ENCODE results near the gene TRAPPC4.

DNA sequence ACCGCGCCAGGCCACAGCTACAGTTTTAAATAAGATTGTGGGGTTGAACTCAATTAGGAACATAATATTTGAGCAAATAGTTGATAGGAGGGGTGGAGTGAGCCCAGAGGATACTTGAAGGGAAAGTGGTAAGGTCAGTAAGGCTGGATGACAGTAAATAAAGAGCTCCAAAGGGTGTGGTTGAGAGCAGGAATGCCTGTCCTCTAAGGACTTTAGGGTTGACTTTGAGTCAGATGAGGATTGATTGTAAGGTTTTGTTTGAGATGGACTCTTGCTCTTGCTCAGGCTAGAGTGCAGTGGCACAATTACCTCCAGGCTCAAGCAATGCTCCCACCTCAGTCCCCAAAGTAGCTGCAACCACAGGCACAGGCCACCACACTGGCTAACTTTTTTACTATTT lies 44.6 kb upstream of the TRAPPC4 start:
- no peak for TF ChIP-seq EZH2 (IDR thresholded peaks at IDR 0.05; ENCODE audit: low read length)
- TF ChIP-seq, protein P1, sequence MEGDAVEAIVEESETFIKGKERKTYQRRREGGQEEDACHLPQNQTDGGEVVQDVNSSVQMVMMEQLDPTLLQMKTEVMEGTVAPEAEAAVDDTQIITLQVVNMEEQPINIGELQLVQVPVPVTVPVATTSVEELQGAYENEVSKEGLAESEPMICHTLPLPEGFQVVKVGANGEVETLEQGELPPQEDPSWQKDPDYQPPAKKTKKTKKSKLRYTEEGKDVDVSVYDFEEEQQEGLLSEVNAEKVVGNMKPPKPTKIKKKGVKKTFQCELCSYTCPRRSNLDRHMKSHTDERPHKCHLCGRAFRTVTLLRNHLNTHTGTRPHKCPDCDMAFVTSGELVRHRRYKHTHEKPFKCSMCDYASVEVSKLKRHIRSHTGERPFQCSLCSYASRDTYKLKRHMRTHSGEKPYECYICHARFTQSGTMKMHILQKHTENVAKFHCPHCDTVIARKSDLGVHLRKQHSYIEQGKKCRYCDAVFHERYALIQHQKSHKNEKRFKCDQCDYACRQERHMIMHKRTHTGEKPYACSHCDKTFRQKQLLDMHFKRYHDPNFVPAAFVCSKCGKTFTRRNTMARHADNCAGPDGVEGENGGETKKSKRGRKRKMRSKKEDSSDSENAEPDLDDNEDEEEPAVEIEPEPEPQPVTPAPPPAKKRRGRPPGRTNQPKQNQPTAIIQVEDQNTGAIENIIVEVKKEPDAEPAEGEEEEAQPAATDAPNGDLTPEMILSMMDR (optimal IDR thresholded peaks at IDR 0.05 in 1 of 3, IDR thresholded peaks at IDR 0.05 in 1 of 3, conservative IDR thresholded peaks at IDR 0.05 in 1 of 3; ENCODE audit: extremely low read depth in 1 of 3, insufficient read depth in 2 of 3, low read length in 3 of 3) = no peak
